Keratinocyte (primary cell): ENCODE data around the gene CTAGE1.

Experiments
- EZH2 ChIP-seq: IDR thresholded peaks from one replicate; pipeline ENCODE4 v1.6.1; 2012; ENCODE audit warnings: inconsistent platforms, mild to moderate bottlenecking, low read length, moderate library complexity
- TF ChIP-seq, protein P1 (sequence below), 3 experiments: IDR thresholded peaks in 1 of 3; conservative IDR thresholded peaks in 1 of 3; optimal IDR thresholded peaks in 1 of 3; 2 replicates in 2 of 3; 3 replicates in 1 of 3; pipeline versions ENCODE3 to v1.5.1; 2011; ENCODE audit warnings: low read length in 3 of 3, mild to moderate bottlenecking in 3 of 3, moderate library complexity in 2 of 3, control low read depth in 1 of 3, inconsistent platforms in 1 of 3; ENCODE audit not compliant: insufficient read depth in 2 of 3; ENCODE audit errors: extremely low read depth in 1 of 3

DNA sequence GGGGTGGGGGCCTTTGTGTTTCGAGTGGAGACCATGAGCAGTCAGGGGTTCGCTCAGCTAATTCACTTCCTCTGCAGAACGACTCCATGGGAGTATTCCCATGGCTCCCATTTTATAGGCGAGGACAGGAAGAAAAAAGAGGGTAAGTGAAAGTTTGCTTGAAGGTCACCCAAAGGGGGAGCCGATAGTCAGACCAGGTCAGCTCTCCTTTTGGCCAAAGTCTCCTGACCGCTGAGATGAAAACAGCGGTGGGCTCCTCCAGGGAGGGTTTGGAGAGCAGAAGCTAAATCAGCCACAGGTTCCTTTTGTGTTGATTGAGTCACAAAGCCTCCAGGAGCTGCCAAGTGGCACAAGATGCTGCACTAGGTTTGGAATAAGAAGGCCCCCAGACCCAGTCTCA lies 34.1 kb upstream of the CTAGE1 start:
- TF ChIP-seq, protein P1, sequence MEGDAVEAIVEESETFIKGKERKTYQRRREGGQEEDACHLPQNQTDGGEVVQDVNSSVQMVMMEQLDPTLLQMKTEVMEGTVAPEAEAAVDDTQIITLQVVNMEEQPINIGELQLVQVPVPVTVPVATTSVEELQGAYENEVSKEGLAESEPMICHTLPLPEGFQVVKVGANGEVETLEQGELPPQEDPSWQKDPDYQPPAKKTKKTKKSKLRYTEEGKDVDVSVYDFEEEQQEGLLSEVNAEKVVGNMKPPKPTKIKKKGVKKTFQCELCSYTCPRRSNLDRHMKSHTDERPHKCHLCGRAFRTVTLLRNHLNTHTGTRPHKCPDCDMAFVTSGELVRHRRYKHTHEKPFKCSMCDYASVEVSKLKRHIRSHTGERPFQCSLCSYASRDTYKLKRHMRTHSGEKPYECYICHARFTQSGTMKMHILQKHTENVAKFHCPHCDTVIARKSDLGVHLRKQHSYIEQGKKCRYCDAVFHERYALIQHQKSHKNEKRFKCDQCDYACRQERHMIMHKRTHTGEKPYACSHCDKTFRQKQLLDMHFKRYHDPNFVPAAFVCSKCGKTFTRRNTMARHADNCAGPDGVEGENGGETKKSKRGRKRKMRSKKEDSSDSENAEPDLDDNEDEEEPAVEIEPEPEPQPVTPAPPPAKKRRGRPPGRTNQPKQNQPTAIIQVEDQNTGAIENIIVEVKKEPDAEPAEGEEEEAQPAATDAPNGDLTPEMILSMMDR (optimal IDR thresholded peaks at IDR 0.05 in 1 of 3, IDR thresholded peaks at IDR 0.05 in 1 of 3, conservative IDR thresholded peaks at IDR 0.05 in 1 of 3; ENCODE audit: extremely low read depth in 1 of 3, insufficient read depth in 2 of 3, low read length in 3 of 3): no peak
- TF ChIP-seq EZH2: no peak
